ENCODE results near the gene PARD3B.

The PARD3B gene

GRCh38 chr2:205650450-205650849 lies 1105.2 kb downstream of the PARD3B start:
- no peak for DNase-seq (ENCODE audit: low read depth in 2 of 2)

GRCh38 chr2:205650931-205651330 lies 1105.7 kb downstream of the PARD3B start:
- DNase-seq (ENCODE audit: low read depth in 2 of 2), result no peak

- no peak for DNase-seq (ENCODE audit: low read depth in 2 of 2)
Observed at GRCh38 chr2:205651719-205652118, 1106.4 kb downstream of the PARD3B start.

DNA sequence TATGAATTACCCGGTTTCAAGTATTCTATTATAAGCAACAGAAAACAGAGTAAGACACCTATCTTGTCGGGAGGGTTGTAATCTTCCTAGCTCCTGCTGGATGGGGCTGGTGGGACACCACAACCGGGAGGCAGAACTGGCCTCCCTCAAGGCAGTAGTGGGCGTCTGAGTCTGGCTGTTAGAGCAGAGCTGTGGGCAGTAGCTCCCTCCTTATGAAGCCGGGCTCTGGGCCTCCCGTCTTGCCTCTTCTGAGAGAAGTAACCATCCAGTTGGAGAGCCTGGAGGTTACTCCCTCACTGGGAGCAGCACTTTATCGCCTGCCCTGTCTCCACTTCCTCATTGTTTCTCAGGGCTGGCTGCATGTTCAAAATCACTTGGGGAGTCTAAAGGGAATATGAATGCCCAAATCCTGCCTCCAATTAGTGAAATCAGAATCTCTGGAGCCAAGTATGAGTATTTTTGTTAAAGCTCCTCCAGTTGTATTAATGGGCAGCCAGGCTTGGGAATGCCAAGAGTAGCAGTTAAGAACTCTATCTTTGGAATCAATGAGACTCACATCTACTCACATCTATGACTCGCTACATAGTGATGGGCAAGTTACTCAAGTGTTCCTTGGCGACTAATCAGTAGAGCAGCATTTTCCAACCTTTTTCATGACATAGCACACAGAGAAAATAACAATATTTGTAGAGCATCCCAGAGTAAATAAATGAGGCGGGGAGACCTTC lies 1109.8 kb downstream of the PARD3B start:
- DNase-seq (ENCODE audit: low read depth in 2 of 2), result no peak

DNA sequence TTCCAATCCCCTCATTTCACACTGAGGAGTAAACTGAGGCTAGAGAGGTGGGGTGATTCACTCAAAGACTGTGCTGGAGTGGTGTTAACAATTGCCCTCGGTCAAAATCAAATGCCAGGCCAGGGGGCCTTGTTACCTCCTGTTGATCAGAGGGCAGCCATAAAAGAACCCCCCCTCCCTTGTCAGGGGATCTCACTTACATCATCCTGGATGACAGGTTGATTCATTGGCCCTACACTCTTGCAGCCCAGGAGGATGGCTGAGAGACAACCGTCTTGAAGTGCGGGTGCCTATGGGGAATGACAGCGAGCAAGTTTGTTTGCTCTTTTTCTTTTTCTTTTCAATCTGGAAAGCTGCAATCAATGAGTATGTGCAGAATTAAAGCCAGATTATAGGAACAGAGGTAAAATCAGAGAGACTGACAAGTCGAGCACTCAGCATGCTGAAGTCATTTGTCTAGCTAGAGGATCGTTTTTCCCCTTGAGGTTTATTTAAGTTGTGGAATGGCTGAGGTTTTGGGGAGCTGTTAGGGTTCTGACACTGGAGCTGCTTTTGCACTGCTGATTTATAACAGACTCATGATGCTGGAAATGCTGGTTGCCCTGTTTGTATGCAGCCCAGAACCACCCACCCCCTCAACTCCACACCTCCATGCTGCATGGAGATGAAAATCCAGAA lies 1110.6 kb downstream of the PARD3B start:
- DNase-seq (ENCODE audit: low read depth in 2 of 2), result no peak

- DNase-seq (ENCODE audit: low read depth in 2 of 2), result no peak
Observed at GRCh38 chr2:205656461-205656860, 1111.2 kb downstream of the PARD3B start.

GRCh38 chr2:205656941-205657340 lies 1111.7 kb downstream of the PARD3B start:
- no peak for DNase-seq (ENCODE audit: low read depth in 2 of 2)

DNA sequence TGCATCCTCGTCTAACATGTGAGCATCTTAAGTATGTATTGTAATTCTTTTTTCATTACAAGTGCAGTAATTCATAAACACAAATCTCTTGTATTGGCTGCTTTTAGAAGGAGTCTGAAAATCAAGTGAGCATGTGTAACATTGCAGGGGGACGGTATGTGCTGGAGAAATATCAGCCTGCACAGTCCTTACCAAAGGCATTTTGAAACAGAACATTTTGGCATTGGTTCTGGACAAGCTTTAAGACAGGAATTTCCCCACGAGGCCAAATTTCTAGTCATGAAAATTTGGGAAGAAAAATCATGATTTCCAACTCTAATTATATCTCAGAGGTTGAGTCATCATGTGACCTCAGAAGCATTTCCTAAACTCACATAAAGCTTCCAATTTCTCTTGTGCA lies 1112.3 kb downstream of the PARD3B start:
- no peak for DNase-seq (ENCODE audit: low read depth in 2 of 2)

GRCh38 chr2:205658068-205658467 lies 1112.8 kb downstream of the PARD3B start:
- DNase-seq (ENCODE audit: low read depth in 2 of 2), result no peak

GRCh38 chr2:205658572-205658971 lies 1113.3 kb downstream of the PARD3B start:
- no peak for DNase-seq (ENCODE audit: low read depth in 2 of 2)

DNA sequence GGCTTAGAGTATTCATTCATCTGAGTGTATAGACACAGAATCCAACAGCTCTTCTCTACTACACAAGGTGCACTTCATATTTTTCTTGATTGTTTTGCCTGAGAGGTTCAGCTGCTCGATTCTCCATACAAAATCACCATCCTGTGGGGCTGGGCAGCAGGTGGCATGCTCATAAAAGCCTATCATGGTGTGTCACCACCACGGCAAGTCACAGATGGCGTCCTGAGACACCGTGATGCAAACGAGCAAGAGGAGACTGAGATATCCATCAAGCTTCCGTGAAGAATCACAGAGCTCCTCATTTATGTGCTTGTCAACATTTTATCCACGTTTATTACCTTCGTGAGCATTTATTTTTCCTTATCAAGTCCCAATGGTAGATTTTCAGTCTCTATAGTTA lies 1114.6 kb downstream of the PARD3B start:
- DNase-seq (ENCODE audit: low read depth in 2 of 2), result no peak

GRCh38 chr2:205660521-205661124 lies 1115.3 kb downstream of the PARD3B start:
- DNase-seq (ENCODE audit: low read depth in 2 of 2), result no peak

DNA sequence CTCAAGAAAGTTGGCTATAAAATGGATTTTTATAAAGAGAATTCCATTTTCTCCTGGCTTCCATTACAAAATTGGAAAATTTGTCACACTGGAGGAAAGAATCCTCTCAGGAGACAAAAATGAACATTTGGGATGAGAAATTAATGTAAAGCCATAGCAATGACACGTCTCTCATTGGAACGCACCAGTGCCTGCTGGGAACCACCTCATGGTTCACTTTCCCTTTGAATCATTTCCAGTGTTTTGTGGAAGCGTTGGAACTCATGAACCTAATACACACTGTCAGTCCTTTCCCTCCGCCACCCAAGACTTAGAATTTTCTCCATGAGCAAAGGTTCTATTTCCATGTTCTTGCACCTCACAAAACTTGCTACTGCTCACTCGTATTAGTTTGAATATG lies 1116.0 kb downstream of the PARD3B start:
- DNase-seq (ENCODE audit: low read depth in 2 of 2), result no peak

DNA sequence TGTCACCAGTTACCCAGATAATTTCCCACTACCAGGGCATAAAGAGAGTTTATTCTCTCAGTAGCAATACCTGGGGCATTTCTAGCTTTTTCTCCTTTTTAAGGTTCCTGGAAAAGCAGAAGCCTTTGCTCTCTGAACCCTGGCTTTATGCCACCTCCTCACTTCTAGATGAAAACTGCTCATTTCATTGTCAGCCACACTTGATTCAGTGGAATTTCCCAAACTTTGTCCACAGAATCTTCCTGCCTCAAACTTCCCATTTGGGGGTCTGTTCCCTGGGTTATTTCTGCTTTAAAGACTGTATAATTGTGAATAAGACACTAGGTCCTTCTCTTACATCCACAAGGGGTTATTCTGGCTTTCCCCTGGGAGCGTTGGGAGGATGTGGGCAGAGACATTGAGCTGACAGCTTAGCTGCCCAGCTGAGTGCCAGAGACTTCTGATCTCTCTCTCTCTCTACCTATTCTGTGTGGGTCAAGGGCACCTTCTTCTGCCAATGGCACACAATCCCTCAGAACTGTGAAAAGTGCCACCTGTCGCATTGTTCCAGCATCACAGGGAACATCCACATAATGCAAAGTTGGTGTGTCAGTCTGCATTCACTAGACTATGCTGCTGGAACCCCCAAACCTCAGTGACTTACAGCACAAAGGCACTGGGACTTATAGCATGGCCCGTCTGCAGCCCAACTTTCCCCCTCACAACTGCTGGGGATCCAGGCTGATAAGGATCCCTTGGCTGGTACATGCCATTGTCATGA lies 1117.1 kb downstream of the PARD3B start:
- DNase-seq (ENCODE audit: low read depth in 2 of 2), result no peak

- DNase-seq (ENCODE audit: low read depth in 2 of 2), result no peak
Observed at GRCh38 chr2:205665791-205666190, 1120.5 kb downstream of the PARD3B start.
